HG03108 (cell line): ENCODE results near the gene ARHGAP22.

Experiments used
- ATAC-seq: cut with Tn5 transposase; IDR thresholded peaks from one replicate; pipeline ENCODE4 v1.9.1; 2021; ENCODE audit warnings: moderate library complexity; ENCODE audit not compliant: unreplicated experiment

The ARHGAP22 gene

DNA sequence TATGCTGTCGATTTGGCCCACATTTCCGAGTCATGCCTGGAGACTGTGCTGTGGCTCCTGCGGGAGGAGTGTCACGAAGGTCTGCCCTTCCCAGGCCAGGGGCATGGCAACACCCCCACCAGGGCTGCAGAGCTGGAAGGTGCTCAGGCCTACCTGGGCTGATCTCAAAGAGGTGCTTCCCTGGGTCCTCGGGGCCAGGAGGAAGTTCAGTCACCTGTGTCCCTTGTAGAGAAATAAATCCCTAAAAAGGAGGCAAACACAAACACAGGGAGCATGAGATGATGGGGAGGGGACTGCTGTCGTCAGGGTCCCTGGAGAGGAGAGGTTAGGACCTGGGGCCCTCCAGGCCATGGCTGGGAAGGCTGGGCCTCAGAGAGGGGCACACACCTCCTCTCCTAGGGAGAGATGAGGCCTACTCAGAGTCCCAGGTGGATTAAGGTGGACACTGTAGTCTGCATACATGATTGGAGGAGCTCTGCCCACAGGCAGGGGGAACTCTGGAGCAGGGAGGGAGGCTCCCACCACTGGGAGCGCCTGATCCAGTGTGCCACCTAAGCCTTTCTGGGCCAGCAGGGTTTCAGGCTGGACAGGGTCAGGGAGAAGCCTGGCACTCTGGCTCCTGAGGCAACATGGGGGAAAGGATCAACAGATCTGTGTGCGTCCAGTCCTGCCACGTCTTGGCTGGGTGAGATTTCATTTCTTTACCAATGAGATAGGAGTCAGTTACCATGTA, 49.4 kb downstream of the ARHGAP22 start:
- ATAC-seq: no peak

GRCh38 chr10:48554656-48555055, 50.2 kb downstream of the ARHGAP22 start:
- no peak for ATAC-seq

- no peak for ATAC-seq
Measured at GRCh38 chr10:48554246-48554645, 50.6 kb downstream of the ARHGAP22 start.

- ATAC-seq: no peak
Measured at GRCh38 chr10:48552946-48553564, 51.8 kb downstream of the ARHGAP22 start.

- ATAC-seq: no peak
Measured at GRCh38 chr10:48551861-48552591, 52.8 kb downstream of the ARHGAP22 start.

DNA sequence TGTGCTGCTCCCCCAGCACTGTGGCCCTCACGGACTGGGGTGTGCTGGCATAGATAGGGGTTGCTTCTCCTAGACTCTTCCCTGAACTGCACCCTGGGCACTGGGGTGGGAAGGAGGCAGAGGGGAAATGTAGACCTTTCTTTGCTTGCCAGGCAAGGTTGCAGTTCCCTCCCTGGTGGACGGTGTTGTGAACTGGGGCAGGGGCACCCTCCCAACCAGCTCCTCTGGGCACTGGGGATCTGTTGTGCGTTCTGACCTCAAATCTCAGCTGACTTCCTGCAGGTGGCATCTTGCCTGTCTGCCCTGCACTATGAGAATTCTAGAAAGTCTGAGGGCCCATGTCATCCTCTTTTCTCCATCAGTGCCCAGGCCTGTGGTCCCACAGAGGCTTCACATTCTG, 53.9 kb downstream of the ARHGAP22 start:
- ATAC-seq: no peak

- no peak for ATAC-seq
Measured at GRCh38 chr10:48550071-48550691, 54.7 kb downstream of the ARHGAP22 start.

- no peak for ATAC-seq
Measured at GRCh38 chr10:48549236-48549635, 55.6 kb downstream of the ARHGAP22 start.

DNA sequence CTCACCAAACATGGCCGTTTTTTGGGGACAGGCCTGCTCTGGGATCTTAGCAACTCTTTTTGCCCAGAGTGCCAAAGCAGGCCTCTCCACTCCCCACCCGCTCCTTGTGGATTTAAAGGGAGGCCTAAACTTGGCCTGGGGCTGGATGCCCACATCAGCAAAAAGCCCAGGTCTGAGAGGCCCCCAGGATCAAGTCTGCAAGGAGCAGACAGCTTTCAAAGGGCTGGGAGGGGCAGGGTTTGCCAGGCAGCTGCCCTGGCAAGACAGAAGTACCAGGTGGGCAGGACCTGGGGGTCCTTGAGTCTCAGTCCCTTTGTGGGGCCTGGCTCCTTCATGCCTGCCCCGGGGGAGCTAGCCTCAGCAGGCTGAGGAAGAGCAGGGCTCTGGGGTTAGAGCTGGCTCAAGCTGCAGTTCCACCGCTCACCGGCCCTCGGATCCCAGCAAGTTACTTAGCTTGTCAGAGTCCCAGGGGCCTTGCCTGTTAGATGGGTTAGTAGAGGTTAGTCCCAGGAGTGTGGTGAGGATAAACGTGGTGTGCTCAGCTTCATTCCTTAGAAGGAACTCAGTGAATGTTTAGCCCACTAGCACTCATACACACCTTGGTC, 56.2 kb downstream of the ARHGAP22 start:
- no peak for ATAC-seq

DNA sequence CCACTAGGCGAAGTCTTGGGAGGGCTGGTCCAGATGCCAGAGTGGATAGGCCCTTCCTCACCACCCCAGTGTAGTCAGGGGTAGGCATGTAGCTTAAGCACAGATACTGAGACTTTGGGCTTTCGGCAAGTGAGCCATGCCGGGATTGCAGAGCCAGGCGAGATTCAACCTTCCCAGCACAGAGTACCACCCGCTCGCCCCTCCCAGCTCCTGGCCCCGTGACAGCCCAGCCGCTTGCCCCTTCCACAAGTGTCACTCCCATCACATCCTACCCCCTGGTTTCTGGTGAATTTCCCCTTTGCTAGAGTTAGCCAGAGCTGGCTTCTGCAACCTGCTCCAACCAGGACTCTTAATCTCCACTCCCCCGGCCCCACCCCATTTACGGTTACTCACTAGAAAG, 56.9 kb downstream of the ARHGAP22 start:
- no peak for ATAC-seq

GRCh38 chr10:48547061-48547895, 57.6 kb downstream of the ARHGAP22 start:
- no peak for ATAC-seq

DNA sequence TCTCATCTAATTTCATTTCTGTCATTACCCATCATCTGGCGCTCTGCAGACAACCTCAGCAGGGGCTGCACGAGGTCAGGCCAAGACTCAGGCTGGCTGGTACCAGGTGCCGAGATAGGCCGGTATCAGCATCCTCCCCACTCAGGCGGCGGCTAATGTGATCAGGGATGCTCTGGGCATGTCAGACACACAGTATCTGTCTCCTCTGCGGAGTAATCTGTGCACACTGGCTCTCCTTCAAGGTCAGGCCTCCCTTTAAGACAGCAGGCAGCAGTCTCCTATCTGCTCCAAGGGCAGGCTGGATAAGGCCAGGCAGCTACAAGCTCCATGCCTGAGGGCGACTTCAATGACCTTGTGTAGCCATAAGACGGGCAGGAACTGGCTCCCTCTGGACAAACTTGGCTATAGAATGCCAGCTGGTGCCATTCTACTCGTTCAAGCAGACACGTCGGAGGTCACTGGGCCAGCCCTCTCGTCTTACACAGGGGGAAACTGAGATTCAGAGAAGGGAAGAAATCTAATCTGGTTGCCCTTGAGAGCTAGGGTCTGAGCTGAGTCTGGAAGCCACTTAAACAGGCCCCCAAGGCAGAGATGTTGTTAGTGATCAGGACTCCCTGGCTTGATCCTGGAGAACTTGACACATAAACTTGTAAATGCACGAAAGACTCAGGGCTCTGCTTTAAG, 59.3 kb downstream of the ARHGAP22 start:
- no peak for ATAC-seq

DNA sequence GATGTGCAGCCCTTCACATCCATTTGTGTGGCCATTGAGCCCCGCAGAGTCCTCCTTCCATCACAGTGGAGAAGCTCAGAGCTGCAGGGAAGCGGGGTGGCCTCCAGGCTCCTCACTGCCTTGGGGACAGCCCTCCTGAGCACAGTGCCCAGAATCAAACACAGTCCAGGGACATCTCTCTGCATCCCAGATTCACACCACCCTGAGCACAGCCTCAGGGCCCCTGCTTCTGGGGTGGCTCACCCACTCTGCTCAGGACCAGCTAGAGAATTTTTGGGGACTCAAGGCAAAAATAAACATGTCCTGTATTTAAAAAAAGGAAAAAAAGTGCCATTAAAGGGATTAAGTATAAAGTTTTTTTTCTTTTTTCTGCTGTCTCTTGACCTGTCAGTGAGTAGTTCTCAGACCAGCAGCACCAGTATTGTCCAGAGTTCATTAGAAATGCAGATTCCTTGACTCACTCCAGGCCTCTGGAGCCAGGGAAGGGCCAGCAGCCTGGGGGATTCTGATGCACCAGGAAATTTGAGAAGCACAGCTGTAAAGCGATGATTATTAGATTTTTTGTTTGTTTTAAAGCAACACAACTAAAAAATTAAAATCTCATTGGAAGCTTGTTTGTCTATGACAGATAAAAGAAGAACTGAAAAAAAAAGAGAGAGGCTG, 61.6 kb downstream of the ARHGAP22 start:
- ATAC-seq: no peak

- ATAC-seq: no peak
Measured at GRCh38 chr10:48542471-48543181, 62.2 kb downstream of the ARHGAP22 start.

GRCh38 chr10:48541144-48541795, 63.6 kb downstream of the ARHGAP22 start:
- ATAC-seq: no peak

- ATAC-seq: no peak
Measured at GRCh38 chr10:48538611-48539010, 66.3 kb downstream of the ARHGAP22 start.

GRCh38 chr10:48536916-48537890, 67.7 kb downstream of the ARHGAP22 start:
- ATAC-seq: no peak
